Measurements from ENCODE around the gene MACROD1. TPM values are rescaled to one million over a fixed set of nuclear protein-coding genes. Genes with fewer than 3 reads are reported as not detected.
A peak's percentile ranks its signal among the peaks of the same experiment; 100 is the strongest.

Gene MACROD1
- total RNA-seq, 4 donors from 2014 or later = 28.8 to 70.7 (median 33.7) TPM

- WGBS = 79% methylated on average over 11 of the region's 13 CpGs
- Histone ChIP-seq H3K27me3 (peaks cover 0 to 7% (median 0%) of the 10 kb centered on the region in 4 donors), H3K27ac (replicated peaks in 1 of 4) (peak overlapping the region in 3 of 4 donors; percentile 31 to 52 (median 34)), H3K9me3 (no peaks in the 10 kb centered on the region), H3K36me3 (no peaks in the 10 kb centered on the region), H3K4me1 (peaks cover 28 to 51% (median 36%) of the 10 kb centered on the region in 4 donors), H3K4me3 (no peak overlapping the region)
- intact Hi-C loops (cut with DNase I) = no loop called here
- no peak for TF ChIP-seq POLR2A (IDR thresholded peaks at IDR 0.05; ENCODE audit: low read depth)
- TF ChIP-seq, protein P1, sequence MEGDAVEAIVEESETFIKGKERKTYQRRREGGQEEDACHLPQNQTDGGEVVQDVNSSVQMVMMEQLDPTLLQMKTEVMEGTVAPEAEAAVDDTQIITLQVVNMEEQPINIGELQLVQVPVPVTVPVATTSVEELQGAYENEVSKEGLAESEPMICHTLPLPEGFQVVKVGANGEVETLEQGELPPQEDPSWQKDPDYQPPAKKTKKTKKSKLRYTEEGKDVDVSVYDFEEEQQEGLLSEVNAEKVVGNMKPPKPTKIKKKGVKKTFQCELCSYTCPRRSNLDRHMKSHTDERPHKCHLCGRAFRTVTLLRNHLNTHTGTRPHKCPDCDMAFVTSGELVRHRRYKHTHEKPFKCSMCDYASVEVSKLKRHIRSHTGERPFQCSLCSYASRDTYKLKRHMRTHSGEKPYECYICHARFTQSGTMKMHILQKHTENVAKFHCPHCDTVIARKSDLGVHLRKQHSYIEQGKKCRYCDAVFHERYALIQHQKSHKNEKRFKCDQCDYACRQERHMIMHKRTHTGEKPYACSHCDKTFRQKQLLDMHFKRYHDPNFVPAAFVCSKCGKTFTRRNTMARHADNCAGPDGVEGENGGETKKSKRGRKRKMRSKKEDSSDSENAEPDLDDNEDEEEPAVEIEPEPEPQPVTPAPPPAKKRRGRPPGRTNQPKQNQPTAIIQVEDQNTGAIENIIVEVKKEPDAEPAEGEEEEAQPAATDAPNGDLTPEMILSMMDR (IDR thresholded peaks at IDR 0.05) = no peak
- DNase-seq (ENCODE audit: extremely low spot score) = no peak
Observed at GRCh38 chr11:64056861-64057260, 109.1 kb downstream of the MACROD1 start.

- Histone ChIP-seq H3K4me1 (peaks cover 25 to 49% (median 34%) of the 10 kb centered on the region in 4 donors), H3K4me3 (no peak overlapping the region), H3K27ac (replicated peaks in 1 of 4) (peak overlapping the region in 3 of 4 donors; percentile 31 to 52 (median 34)), H3K36me3 (no peaks in the 10 kb centered on the region), H3K9me3 (no peaks in the 10 kb centered on the region), H3K27me3 (peaks cover 0 to 7% (median 0%) of the 10 kb centered on the region in 4 donors)
- no peak for DNase-seq (ENCODE audit: extremely low spot score)
- intact Hi-C loops (cut with DNase I) = no loop called here
- TF ChIP-seq EP300 (IDR thresholded peaks at IDR 0.05) = no peak
- no peak for TF ChIP-seq POLR2AphosphoS5 (IDR thresholded peaks at IDR 0.05)
- TF ChIP-seq POLR2A (IDR thresholded peaks at IDR 0.05; ENCODE audit: low read depth) = no peak
- 72% methylated on average over 15 of the region's 15 CpGs for WGBS
Observed at GRCh38 chr11:64056213-64056785, 109.6 kb downstream of the MACROD1 start.

DNA sequence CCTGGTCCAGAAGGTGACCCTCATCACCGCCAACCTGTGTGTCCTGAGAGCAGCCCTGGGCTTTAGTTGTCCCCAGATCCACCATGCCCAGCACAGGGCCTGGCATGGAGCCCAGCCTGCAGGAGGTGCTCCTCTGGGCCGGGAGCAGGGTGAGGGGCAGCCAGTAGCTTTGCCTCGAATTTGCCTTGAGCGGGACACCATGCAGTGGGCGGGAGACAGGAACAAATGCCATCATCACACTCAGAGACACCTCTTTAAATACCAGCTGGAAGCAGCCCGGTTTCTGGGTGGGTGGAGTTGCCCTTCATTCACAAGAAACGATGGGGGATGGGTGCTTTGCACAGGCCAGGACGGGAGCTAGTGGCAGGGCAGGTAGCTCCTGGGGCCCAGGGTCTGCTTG lies 110.8 kb downstream of the MACROD1 start:
- H3K4me1 ChIP-seq = peaks cover 14 to 37% (median 24%) of the 10 kb centered on the region in 4 donors
- 60% methylated on average over 4 of the region's 8 CpGs for WGBS
- no peak overlapping the region for H3K4me3 ChIP-seq
- peaks cover 0 to under 1% (median 0%) of the 10 kb centered on the region in 4 donors for H3K27me3 ChIP-seq
- H3K36me3 ChIP-seq = no peaks in the 10 kb centered on the region
- TF ChIP-seq, protein P1 (IDR thresholded peaks at IDR 0.05) = no peak
- TF ChIP-seq EP300 (IDR thresholded peaks at IDR 0.05) (no peak), POLR2AphosphoS5 (IDR thresholded peaks at IDR 0.05) (no peak), POLR2A (IDR thresholded peaks at IDR 0.05; ENCODE audit: low read depth) (no peak)
- H3K27ac ChIP-seq (replicated peaks in 1 of 4) = no peak overlapping the region
- intact Hi-C loops (cut with DNase I) = no loop called here
- DNase-seq (ENCODE audit: extremely low spot score) = no peak
- no peaks in the 10 kb centered on the region for H3K9me3 ChIP-seq

DNA sequence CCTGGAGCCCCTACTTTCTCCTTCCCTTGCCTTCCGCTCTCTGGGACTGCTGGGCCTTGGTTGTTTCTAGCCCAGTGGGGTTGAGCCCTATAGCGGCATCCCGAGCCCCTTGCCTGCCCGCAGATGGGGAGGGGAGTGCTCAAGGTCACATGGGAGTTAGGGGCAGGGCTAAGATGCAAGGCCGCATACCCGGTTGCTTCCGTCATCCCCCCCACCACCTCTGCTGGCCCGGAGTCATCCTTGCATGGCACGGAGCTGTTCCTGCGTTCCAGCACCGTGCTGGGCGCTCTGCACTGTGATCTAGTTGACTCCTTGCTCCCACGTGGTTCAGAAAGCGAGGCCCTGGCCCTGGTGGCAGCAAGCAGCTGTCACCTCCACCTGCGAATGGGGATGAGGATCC lies 112.2 kb downstream of the MACROD1 start:
- DNase-seq (ENCODE audit: extremely low spot score) = no peak
- H3K27ac ChIP-seq (replicated peaks in 1 of 4) = peak overlapping the region in 1 of 4 donors; percentile 30

DNA sequence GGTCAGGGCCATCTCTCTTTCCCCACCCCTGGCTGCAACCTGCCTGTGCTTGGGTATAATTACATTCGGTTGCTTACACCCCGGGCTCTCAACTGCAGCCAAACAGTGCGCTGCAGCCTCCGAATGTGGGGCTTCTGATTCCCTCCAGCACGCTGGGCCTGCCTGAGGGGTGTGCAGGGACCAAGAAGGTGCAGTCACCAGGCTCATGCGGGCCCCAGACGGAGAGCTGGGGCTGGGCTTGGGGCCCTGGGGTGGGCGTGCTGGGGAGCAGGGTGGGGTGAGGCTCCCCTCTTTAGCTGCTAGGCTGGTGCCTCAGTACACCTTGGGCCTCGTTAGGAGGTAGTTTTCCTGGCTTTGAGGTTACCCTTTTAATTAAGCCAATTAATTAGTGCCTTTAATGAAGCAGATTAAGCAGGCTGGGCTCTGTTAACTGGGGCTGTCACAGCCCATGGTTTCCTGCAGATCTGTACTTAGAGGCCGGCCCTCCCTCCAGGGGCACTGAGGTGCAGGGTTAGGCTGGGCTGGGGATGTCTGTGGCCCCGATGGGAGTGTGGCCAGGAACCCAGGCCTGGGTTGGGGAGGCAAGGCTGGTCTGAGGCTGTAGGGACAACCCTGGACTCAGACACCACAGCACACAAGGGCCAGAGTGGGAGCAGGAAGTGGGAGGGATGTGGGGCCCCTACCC lies 112.8 kb downstream of the MACROD1 start:
- intact Hi-C loops (cut with DNase I) = no loop called here
- peaks cover 14 to 41% (median 22%) of the 10 kb centered on the region in 4 donors for H3K4me1 ChIP-seq

More for the DNA sequence above, 112.2 kb downstream of the MACROD1 start:
- TF ChIP-seq EP300 (IDR thresholded peaks at IDR 0.05) (no peak), POLR2AphosphoS5 (IDR thresholded peaks at IDR 0.05) (no peak)
- TF ChIP-seq, protein P1 (IDR thresholded peaks at IDR 0.05) = no peak
- H3K4me1 ChIP-seq = peaks cover 14 to 37% (median 24%) of the 10 kb centered on the region in 4 donors
- 84% methylated on average over 12 of the region's 15 CpGs for WGBS
- H3K4me3 ChIP-seq = no peak overlapping the region
- H3K9me3 ChIP-seq = no peaks in the 10 kb centered on the region
- H3K27me3 ChIP-seq = no peaks in the 10 kb centered on the region
- no peaks in the 10 kb centered on the region for H3K36me3 ChIP-seq
- intact Hi-C loops (cut with DNase I) = no loop called here

More for the DNA sequence above, 112.8 kb downstream of the MACROD1 start:
- Histone ChIP-seq H3K4me3 (no peak overlapping the region), H3K9me3 (no peaks in the 10 kb centered on the region), H3K27ac (replicated peaks in 1 of 4) (peak overlapping the region in 1 of 4 donors; percentile 10), H3K36me3 (no peaks in the 10 kb centered on the region), H3K27me3 (no peaks in the 10 kb centered on the region)
- WGBS = 97% methylated on average over 6 of the region's 11 CpGs
- TF ChIP-seq, protein P1 (IDR thresholded peaks at IDR 0.05) = no peak
- no peak for TF ChIP-seq POLR2A (IDR thresholded peaks at IDR 0.05; ENCODE audit: low read depth)
- no peak for TF ChIP-seq EP300 (IDR thresholded peaks at IDR 0.05)
- no peak for TF ChIP-seq POLR2AphosphoS5 (IDR thresholded peaks at IDR 0.05)
- no peak for DNase-seq (ENCODE audit: extremely low spot score)

Data from esophagus muscularis mucosa (tissue), 4 donors.